Measurements from ENCODE around the gene WDR27. TPM values are rescaled to one million over a fixed set of nuclear protein-coding genes. Genes with fewer than 3 reads are reported as not detected.

The WDR27 gene
- total and polyA plus RNA-seq, 2 experiments from 2014 or later, result 27.7 to 29.7 TPM

DNA sequence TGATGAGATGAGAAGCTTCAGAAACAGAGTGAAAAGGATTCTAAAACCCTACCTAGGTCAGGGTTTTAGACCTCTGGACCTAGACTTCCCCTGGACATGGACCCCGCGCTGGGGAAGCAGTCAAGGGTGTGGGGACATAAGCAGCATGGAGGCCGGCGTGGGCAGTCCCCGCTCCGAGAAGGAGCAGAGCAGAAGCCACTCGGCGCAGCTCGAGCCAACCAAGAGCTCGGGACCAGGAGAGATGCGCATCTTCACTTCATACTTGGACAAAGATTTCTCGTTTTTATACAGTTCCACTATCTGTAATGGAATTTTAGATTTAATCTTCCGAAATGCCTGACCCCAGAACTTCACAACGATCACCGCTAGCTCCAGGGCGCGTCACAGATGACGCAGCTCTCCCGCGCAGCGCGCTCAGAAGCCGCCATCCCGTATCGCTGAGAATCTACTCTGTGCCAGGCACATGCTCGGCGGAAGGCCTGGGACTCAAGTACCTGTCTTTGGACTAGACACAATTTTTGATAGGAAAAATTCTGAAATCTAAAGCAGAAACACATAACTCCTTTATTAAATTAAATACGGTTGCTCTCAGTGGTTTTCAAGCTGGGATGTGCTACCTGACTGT is 60.3 kb downstream of the WDR27 start:
- Histone ChIP-seq H3K36me3 (replicated peaks; ENCODE audit: insufficient read depth, low read depth) (no peaks in the 10 kb centered on the region), H3K4me3 (no peak overlapping the region), H3K9me2 (replicated peaks; ENCODE audit: insufficient read depth) (no peaks in the 10 kb centered on the region), H3K4me2 (no peak overlapping the region), H3K27ac (no peak overlapping the region), H3K9me3 (ENCODE audit: low read depth) (no peaks in the 10 kb centered on the region), H4K20me1 (ENCODE audit: insufficient read depth, poor library complexity, severe bottlenecking) (no peaks in the 10 kb centered on the region), H2AFZ (no peak overlapping the region), H3K79me2 (no peaks in the 10 kb centered on the region), H3K4me1 (ENCODE audit: insufficient read depth) (no peaks in the 10 kb centered on the region), H3K27me3 (no peaks in the 10 kb centered on the region)
- no peak for DNase-seq (ENCODE audit: low spot score)
- WGBS (ENCODE audit: low lambda C conversion rate, missing lambda C conversion rate), result 99% methylated on average over 28 of the region's 28 CpGs
- TF ChIP-seq EZH2 (IDR thresholded peaks at IDR 0.05; ENCODE audit: borderline replicate concordance) (no peak), EZH2phosphoT487 (IDR thresholded peaks at IDR 0.05; ENCODE audit: low read depth, severe bottlenecking, unreplicated experiment) (no peak), CTCF (IDR thresholded peaks at IDR 0.05; ENCODE audit: poor library complexity) (no peak)

- H3K4me2 ChIP-seq, result no peak overlapping the region
- WGBS (ENCODE audit: low lambda C conversion rate, missing lambda C conversion rate), result 95% methylated on average over 18 of the region's 18 CpGs
- H3K9me3 ChIP-seq (ENCODE audit: low read depth), result no peaks in the 10 kb centered on the region
- H3K27me3 ChIP-seq, result no peaks in the 10 kb centered on the region
- H4K20me1 ChIP-seq (ENCODE audit: insufficient read depth, poor library complexity, severe bottlenecking), result no peaks in the 10 kb centered on the region
- no peak for DNase-seq (ENCODE audit: low spot score)
- H3K36me3 ChIP-seq (replicated peaks; ENCODE audit: insufficient read depth, low read depth), result no peaks in the 10 kb centered on the region
- no peaks in the 10 kb centered on the region for H3K4me1 ChIP-seq (ENCODE audit: insufficient read depth)
- no peak overlapping the region for H3K27ac ChIP-seq
- no peaks in the 10 kb centered on the region for H3K9me2 ChIP-seq (replicated peaks; ENCODE audit: insufficient read depth)
- H3K4me3 ChIP-seq, result no peak overlapping the region
- no peak for TF ChIP-seq EZH2 (IDR thresholded peaks at IDR 0.05; ENCODE audit: borderline replicate concordance)
- no peak for TF ChIP-seq CTCF (IDR thresholded peaks at IDR 0.05; ENCODE audit: poor library complexity)
- no peak for TF ChIP-seq EZH2phosphoT487 (IDR thresholded peaks at IDR 0.05; ENCODE audit: low read depth, severe bottlenecking, unreplicated experiment)
- H3K79me2 ChIP-seq, result no peaks in the 10 kb centered on the region
- no peak overlapping the region for H2AFZ ChIP-seq
Measured at GRCh38 chr6:169640983-169641382, 60.8 kb downstream of the WDR27 start.

DNA sequence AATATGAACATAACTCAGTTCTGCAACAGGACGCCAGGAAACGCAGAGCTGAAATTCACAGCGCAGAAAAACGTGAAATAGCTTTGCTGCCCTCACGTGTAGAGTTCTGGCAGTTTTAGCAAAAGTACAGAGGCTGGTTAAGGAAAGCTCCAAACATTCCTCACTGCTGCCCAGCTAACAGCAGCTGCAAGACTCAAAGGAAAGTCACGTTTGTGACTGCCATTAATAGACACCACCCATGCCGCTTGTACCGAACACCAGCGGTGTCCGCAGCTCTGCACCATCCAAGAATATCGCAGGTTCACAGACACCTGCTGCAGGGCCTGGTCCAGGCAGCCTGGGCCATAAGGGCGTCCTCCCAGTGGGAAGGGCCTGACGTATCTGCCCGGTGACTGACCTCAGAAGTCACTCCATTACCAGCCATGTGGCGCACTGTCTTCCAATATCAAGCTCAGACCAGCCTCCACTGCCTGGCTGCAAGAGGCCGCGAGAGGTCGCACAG is 61.4 kb downstream of the WDR27 start:
- H3K4me3 ChIP-seq, result no peak overlapping the region
- no peaks in the 10 kb centered on the region for H3K79me2 ChIP-seq
- no peaks in the 10 kb centered on the region for H3K27me3 ChIP-seq
- H4K20me1 ChIP-seq (ENCODE audit: insufficient read depth, poor library complexity, severe bottlenecking), result no peaks in the 10 kb centered on the region
- no peak for DNase-seq (ENCODE audit: low spot score)
- TF ChIP-seq CTCF (IDR thresholded peaks at IDR 0.05; ENCODE audit: poor library complexity) (no peak), EZH2 (IDR thresholded peaks at IDR 0.05; ENCODE audit: borderline replicate concordance) (no peak), EZH2phosphoT487 (IDR thresholded peaks at IDR 0.05; ENCODE audit: low read depth, severe bottlenecking, unreplicated experiment) (no peak)
- H3K4me2 ChIP-seq, result no peak overlapping the region
- H3K36me3 ChIP-seq (replicated peaks; ENCODE audit: insufficient read depth, low read depth), result no peaks in the 10 kb centered on the region
- WGBS (ENCODE audit: low lambda C conversion rate, missing lambda C conversion rate), result 94% methylated on average over 18 of the region's 18 CpGs
- H3K4me1 ChIP-seq (ENCODE audit: insufficient read depth), result no peaks in the 10 kb centered on the region
- no peak overlapping the region for H2AFZ ChIP-seq
- no peak overlapping the region for H3K27ac ChIP-seq
- no peaks in the 10 kb centered on the region for H3K9me3 ChIP-seq (ENCODE audit: low read depth)
- no peaks in the 10 kb centered on the region for H3K9me2 ChIP-seq (replicated peaks; ENCODE audit: insufficient read depth)
